ENCODE measurements around the gene SH3RF1.

GRCh38 chr4:169259271-169259670, 11.5 kb downstream of the SH3RF1 start:
- TF ChIP-seq, protein P1, sequence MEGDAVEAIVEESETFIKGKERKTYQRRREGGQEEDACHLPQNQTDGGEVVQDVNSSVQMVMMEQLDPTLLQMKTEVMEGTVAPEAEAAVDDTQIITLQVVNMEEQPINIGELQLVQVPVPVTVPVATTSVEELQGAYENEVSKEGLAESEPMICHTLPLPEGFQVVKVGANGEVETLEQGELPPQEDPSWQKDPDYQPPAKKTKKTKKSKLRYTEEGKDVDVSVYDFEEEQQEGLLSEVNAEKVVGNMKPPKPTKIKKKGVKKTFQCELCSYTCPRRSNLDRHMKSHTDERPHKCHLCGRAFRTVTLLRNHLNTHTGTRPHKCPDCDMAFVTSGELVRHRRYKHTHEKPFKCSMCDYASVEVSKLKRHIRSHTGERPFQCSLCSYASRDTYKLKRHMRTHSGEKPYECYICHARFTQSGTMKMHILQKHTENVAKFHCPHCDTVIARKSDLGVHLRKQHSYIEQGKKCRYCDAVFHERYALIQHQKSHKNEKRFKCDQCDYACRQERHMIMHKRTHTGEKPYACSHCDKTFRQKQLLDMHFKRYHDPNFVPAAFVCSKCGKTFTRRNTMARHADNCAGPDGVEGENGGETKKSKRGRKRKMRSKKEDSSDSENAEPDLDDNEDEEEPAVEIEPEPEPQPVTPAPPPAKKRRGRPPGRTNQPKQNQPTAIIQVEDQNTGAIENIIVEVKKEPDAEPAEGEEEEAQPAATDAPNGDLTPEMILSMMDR (IDR thresholded peaks at IDR 0.05; ENCODE audit: low read depth, low read length), result no peak
- TF ChIP-seq POLR2A (IDR thresholded peaks at IDR 0.05; ENCODE audit: extremely low read depth, insufficient read length) (no peak), MYC (IDR thresholded peaks at IDR 0.05; ENCODE audit: low read depth, low read length) (no peak), MAX (IDR thresholded peaks at IDR 0.05; ENCODE audit: low read depth, low read length) (no peak)

Measured in NB4 (cell line).